OCI-LY1 (cell line): Measurements from ENCODE around the gene ANTXR1.

Source experiments
- H2AFZ ChIP-seq: fragments of 200-600 bp; sonication (generic), shearing (Covaris generic); 2 replicates; pipeline ENCODE4 v1.6.0; 2014; ENCODE audit warnings: antibody characterized with exemption, mild to moderate bottlenecking, low read length
- H3F3A ChIP-seq: fragments of 200-600 bp; sonication (generic), shearing (Covaris generic); 2 replicates; pipeline ENCODE4 v1.6.0; 2014; ENCODE audit warnings: mild to moderate bottlenecking, antibody characterized with exemption, low read length, moderate library complexity; ENCODE audit not compliant: insufficient read depth
- H3K27ac ChIP-seq: fragments of 200-600 bp; sonication (generic); 2 replicates; pipeline ENCODE4 v1.5.1; 2014; ENCODE audit warnings: low read length, mixed run types, mild to moderate bottlenecking, low read depth; ENCODE audit not compliant: poor library complexity, severe bottlenecking
- H3K27me3 ChIP-seq: fragments of 200-600 bp; sonication (generic); 2 replicates; pipeline ENCODE4 v1.6.0; 2014; ENCODE audit warnings: antibody characterized with exemption, mild to moderate bottlenecking, low read length, moderate library complexity; ENCODE audit not compliant: insufficient read depth
- H3K36me3 ChIP-seq: fragments of 200-600 bp; sonication (generic); 2 replicates; pipeline ENCODE4 v1.6.1; 2014; ENCODE audit warnings: mild to moderate bottlenecking, antibody characterized with exemption, low read length, moderate library complexity, mixed read lengths; ENCODE audit not compliant: insufficient read depth
- H3K4me1 ChIP-seq: fragments of 200-600 bp; sonication (generic); 2 replicates; pipeline ENCODE4 v1.5.1; 2014; ENCODE audit warnings: mild to moderate bottlenecking, low read length, moderate library complexity; ENCODE audit not compliant: insufficient read depth, severe bottlenecking
- H3K4me2 ChIP-seq: fragments of 200-600 bp; sonication (generic), shearing (Covaris generic); 2 replicates; pipeline ENCODE4 v1.6.1; 2014; ENCODE audit warnings: low read length
- H3K4me3 ChIP-seq: fragments of 200-600 bp; sonication (generic); 2 replicates; pipeline ENCODE4 v1.5.1; 2014; ENCODE audit warnings: low read length, low read depth, mild to moderate bottlenecking, mixed read lengths; ENCODE audit not compliant: poor library complexity, severe bottlenecking
- H3K79me2 ChIP-seq: fragments of 200-600 bp; shearing (Covaris generic); 2 replicates; pipeline ENCODE4 v1.6.1; 2016; ENCODE audit warnings: mixed run types, low read length, mixed read lengths; ENCODE audit not compliant: insufficient read depth
- H3K9ac ChIP-seq: fragments of 200-600 bp; sonication (generic), shearing (Covaris generic); 2 replicates; pipeline ENCODE4 v1.6.1; 2014; ENCODE audit warnings: mild to moderate bottlenecking, low read length, mixed read lengths
- H3K9me2 ChIP-seq: fragments of 200-600 bp; sonication (generic), shearing (Covaris generic); 2 replicates; pipeline ENCODE4 v1.6.1; 2014; ENCODE audit warnings: low read depth, mild to moderate bottlenecking, low read length, mixed read lengths
- H3K9me3 ChIP-seq: fragments of 200-600 bp; shearing (Covaris generic); 2 replicates; pipeline ENCODE4 v1.6.1; 2014; ENCODE audit warnings: low read length, mixed read lengths
- H4K20me1 ChIP-seq: fragments of 200-600 bp; sonication (generic), shearing (Covaris generic); 2 replicates; pipeline ENCODE4 v1.6.0; 2016; ENCODE audit warnings: mild to moderate bottlenecking, low read length; ENCODE audit not compliant: insufficient read depth
- CTCF ChIP-seq: fragments of 200-600 bp; sonication (generic), shearing (Covaris generic); IDR thresholded peaks from 2 replicates; pipeline ENCODE4 v1.5.1; 2017; ENCODE audit warnings: mild to moderate bottlenecking, antibody characterized with exemption, low read length, moderate library complexity, mixed read lengths
- EZH2 ChIP-seq: fragments of 200-600 bp; sonication (generic), shearing (Covaris generic); IDR thresholded peaks from 2 replicates; pipeline ENCODE4 v1.8.0; 2017; ENCODE audit warnings: borderline replicate concordance, mixed run types, mild to moderate bottlenecking, antibody characterized with exemption, low read length, moderate library complexity, mixed read lengths

ANTXR1 gene

GRCh38 chr2:69065735-69066336, 52.9 kb downstream of the ANTXR1 start:
- Histone ChIP-seq H3K9me2 (no peaks in the 10 kb centered on the region), H3K27me3 (no peaks in the 10 kb centered on the region), H3K4me1 (no peaks in the 10 kb centered on the region), H3K4me3 (no peak overlapping the region), H2AFZ (no peak overlapping the region), H3K9ac (no peak overlapping the region), H3K4me2 (no peak overlapping the region), H3K27ac (no peak overlapping the region), H3K79me2 (no peaks in the 10 kb centered on the region), H3K36me3 (no peaks in the 10 kb centered on the region), H3F3A (no peaks in the 10 kb centered on the region), H3K9me3 (no peaks in the 10 kb centered on the region), H4K20me1 (no peaks in the 10 kb centered on the region)
- TF ChIP-seq CTCF (no peak), EZH2 (no peak)

GRCh38 chr2:69067026-69067630, 54.1 kb downstream of the ANTXR1 start:
- Histone ChIP-seq H3K27ac (no peak overlapping the region), H3K9ac (no peak overlapping the region), H2AFZ (no peak overlapping the region), H4K20me1 (no peaks in the 10 kb centered on the region), H3K4me1 (no peaks in the 10 kb centered on the region), H3K27me3 (no peaks in the 10 kb centered on the region), H3K79me2 (no peaks in the 10 kb centered on the region), H3F3A (no peaks in the 10 kb centered on the region), H3K9me2 (no peaks in the 10 kb centered on the region), H3K9me3 (no peaks in the 10 kb centered on the region), H3K36me3 (no peaks in the 10 kb centered on the region), H3K4me3 (no peak overlapping the region), H3K4me2 (no peak overlapping the region)
- TF ChIP-seq CTCF: no peak
- TF ChIP-seq EZH2: no peak

- Histone ChIP-seq H2AFZ (no peak overlapping the region), H3F3A (no peaks in the 10 kb centered on the region), H3K9me3 (no peaks in the 10 kb centered on the region), H3K27me3 (no peaks in the 10 kb centered on the region), H3K27ac (no peak overlapping the region), H4K20me1 (no peaks in the 10 kb centered on the region), H3K36me3 (no peaks in the 10 kb centered on the region), H3K4me3 (no peak overlapping the region), H3K4me2 (no peak overlapping the region), H3K9ac (no peak overlapping the region), H3K79me2 (no peaks in the 10 kb centered on the region), H3K9me2 (no peaks in the 10 kb centered on the region), H3K4me1 (no peaks in the 10 kb centered on the region)
- no peak for TF ChIP-seq CTCF
- no peak for TF ChIP-seq EZH2
Measured at GRCh38 chr2:69067866-69068265, 54.9 kb downstream of the ANTXR1 start.
